ENCODE results near the gene BATF.

BATF gene

DNA sequence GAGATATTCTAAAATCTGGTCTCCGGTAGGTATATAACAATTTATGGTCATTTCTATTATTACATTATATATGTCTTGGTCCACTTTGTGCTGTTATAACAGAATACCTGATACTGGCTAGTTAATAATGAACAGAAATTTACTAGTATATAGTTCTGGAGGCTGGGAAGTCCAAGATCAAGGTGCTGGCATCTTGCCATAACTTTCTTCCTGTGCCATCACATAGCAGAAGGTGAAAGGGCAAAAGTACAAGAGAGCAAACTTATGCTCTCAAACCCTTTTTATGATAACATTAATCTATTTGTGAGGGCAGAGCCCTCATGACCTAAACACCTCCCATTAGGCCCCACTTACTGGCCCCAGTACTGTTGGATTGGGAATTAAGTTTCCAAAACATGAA is 17.9 kb upstream of the BATF start:
- Histone ChIP-seq H3K4me2 (ENCODE audit: low read depth, low read length) (no peak overlapping the region), H2AFZ (ENCODE audit: low read length) (no peak overlapping the region), H3K27me3 (replicated peaks; ENCODE audit: insufficient read depth, low read length) (no peaks in the 10 kb centered on the region), H3K4me1 (ENCODE audit: low read length) (no peaks in the 10 kb centered on the region), H3K9ac (ENCODE audit: low read length) (no peak overlapping the region), H3K9me3 (replicated peaks; ENCODE audit: insufficient read depth, low read length) (no peaks in the 10 kb centered on the region), H3F3A (ENCODE audit: insufficient read depth, low read length) (no peaks in the 10 kb centered on the region), H3K36me3 (replicated peaks; ENCODE audit: insufficient read depth, low read length) (no peaks in the 10 kb centered on the region), H3K9me2 (replicated peaks; ENCODE audit: insufficient read depth, low read length) (no peaks in the 10 kb centered on the region), H4K20me1 (ENCODE audit: insufficient read depth, low read length) (no peaks in the 10 kb centered on the region), H3K79me2 (ENCODE audit: low read length) (no peaks in the 10 kb centered on the region), H3K4me3 (ENCODE audit: low read length) (no peak overlapping the region), H3K27ac (ENCODE audit: low read length) (no peak overlapping the region)
- no peak for TF ChIP-seq EZH2phosphoT487 (IDR thresholded peaks at IDR 0.05; ENCODE audit: low read length)
- TF ChIP-seq, protein P1, sequence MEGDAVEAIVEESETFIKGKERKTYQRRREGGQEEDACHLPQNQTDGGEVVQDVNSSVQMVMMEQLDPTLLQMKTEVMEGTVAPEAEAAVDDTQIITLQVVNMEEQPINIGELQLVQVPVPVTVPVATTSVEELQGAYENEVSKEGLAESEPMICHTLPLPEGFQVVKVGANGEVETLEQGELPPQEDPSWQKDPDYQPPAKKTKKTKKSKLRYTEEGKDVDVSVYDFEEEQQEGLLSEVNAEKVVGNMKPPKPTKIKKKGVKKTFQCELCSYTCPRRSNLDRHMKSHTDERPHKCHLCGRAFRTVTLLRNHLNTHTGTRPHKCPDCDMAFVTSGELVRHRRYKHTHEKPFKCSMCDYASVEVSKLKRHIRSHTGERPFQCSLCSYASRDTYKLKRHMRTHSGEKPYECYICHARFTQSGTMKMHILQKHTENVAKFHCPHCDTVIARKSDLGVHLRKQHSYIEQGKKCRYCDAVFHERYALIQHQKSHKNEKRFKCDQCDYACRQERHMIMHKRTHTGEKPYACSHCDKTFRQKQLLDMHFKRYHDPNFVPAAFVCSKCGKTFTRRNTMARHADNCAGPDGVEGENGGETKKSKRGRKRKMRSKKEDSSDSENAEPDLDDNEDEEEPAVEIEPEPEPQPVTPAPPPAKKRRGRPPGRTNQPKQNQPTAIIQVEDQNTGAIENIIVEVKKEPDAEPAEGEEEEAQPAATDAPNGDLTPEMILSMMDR (IDR thresholded peaks at IDR 0.05; ENCODE audit: low read length): no peak
- TF ChIP-seq EZH2 (optimal IDR thresholded peaks at IDR 0.05; ENCODE audit: low read depth, low read length): no peak
- no peak for DNase-seq

DNA sequence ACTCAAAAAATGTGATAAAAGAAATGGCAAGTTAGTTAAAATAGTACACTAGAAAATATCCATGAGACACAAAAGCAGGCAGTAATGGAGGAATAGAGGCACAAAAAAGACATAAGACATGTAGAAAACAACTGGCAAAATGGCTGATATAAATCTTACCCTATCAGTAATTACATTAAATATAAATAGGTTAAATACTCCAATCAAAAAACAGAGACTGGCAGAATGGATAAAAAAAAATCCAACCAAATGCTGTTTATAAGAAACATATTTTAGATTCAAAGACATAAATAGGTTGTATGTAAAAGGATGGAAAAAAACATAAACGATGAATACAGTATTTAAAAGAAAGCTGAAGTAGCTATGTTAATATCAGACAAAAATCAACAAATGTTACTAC is 15.3 kb upstream of the BATF start:
- Histone ChIP-seq H3K9me2 (replicated peaks; ENCODE audit: insufficient read depth, low read length) (no peaks in the 10 kb centered on the region), H3K9ac (ENCODE audit: low read length) (no peak overlapping the region), H3K27ac (ENCODE audit: low read length) (no peak overlapping the region), H3K27me3 (replicated peaks; ENCODE audit: insufficient read depth, low read length) (no peaks in the 10 kb centered on the region), H3K36me3 (replicated peaks; ENCODE audit: insufficient read depth, low read length) (no peaks in the 10 kb centered on the region), H3F3A (ENCODE audit: insufficient read depth, low read length) (no peaks in the 10 kb centered on the region), H3K9me3 (replicated peaks; ENCODE audit: insufficient read depth, low read length) (no peaks in the 10 kb centered on the region), H3K79me2 (ENCODE audit: low read length) (no peaks in the 10 kb centered on the region), H3K4me1 (ENCODE audit: low read length) (no peaks in the 10 kb centered on the region), H2AFZ (ENCODE audit: low read length) (no peak overlapping the region), H3K4me3 (ENCODE audit: low read length) (no peak overlapping the region), H4K20me1 (ENCODE audit: insufficient read depth, low read length) (no peaks in the 10 kb centered on the region), H3K4me2 (ENCODE audit: low read depth, low read length) (no peak overlapping the region)
- TF ChIP-seq EZH2phosphoT487 (IDR thresholded peaks at IDR 0.05; ENCODE audit: low read length) (no peak), EZH2 (optimal IDR thresholded peaks at IDR 0.05; ENCODE audit: low read depth, low read length) (no peak)
- TF ChIP-seq, protein P1 (IDR thresholded peaks at IDR 0.05; ENCODE audit: low read length): no peak
- DNase-seq: no peak

DNA sequence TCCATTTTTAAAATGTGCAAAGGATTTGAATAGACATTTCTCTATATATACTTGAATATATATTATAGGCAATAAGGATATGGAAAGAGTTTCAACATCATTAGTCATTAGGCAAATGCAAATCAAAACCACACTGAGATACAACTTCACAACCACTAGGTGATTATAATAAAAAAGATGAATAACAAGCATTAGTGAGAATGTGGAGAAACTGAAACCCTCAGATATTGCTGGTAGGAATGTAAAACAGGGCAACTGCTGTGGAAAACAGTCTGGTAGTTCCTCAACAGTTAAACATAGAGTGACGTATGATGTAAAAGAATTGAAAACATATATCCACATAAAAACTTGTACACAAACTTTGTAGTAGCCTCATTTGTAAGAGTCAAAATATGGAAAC is 11.7 kb upstream of the BATF start:
- Histone ChIP-seq H3K4me1 (ENCODE audit: low read length) (no peaks in the 10 kb centered on the region), H2AFZ (ENCODE audit: low read length) (no peak overlapping the region), H3K4me2 (ENCODE audit: low read depth, low read length) (no peak overlapping the region), H3K9me3 (replicated peaks; ENCODE audit: insufficient read depth, low read length) (no peaks in the 10 kb centered on the region), H4K20me1 (ENCODE audit: insufficient read depth, low read length) (no peaks in the 10 kb centered on the region), H3K27me3 (replicated peaks; ENCODE audit: insufficient read depth, low read length) (no peaks in the 10 kb centered on the region), H3F3A (ENCODE audit: insufficient read depth, low read length) (no peaks in the 10 kb centered on the region), H3K79me2 (ENCODE audit: low read length) (no peaks in the 10 kb centered on the region), H3K4me3 (ENCODE audit: low read length) (no peak overlapping the region), H3K9ac (ENCODE audit: low read length) (no peak overlapping the region), H3K36me3 (replicated peaks; ENCODE audit: insufficient read depth, low read length) (no peaks in the 10 kb centered on the region), H3K9me2 (replicated peaks; ENCODE audit: insufficient read depth, low read length) (no peaks in the 10 kb centered on the region), H3K27ac (ENCODE audit: low read length) (no peak overlapping the region)
- TF ChIP-seq, protein P1 (IDR thresholded peaks at IDR 0.05; ENCODE audit: low read length): no peak
- no peak for TF ChIP-seq EZH2phosphoT487 (IDR thresholded peaks at IDR 0.05; ENCODE audit: low read length)
- TF ChIP-seq EZH2 (optimal IDR thresholded peaks at IDR 0.05; ENCODE audit: low read depth, low read length): no peak
- DNase-seq: no peak

Measured in MM.1S (cell line).